AG09309 (cell line): Measurements from ENCODE around the gene NPHP4.

Experiments used
- DNase-seq: peaks from one replicate; pipeline ENCODE4 v3.0.0-alpha.2; 2010; ENCODE audit warnings: low read depth
- H3K4me3 ChIP-seq: 2 replicates; pipeline ENCODE4 v1.5.1; 2011; ENCODE audit warnings: mild to moderate bottlenecking, low read depth, low read length, moderate library complexity; ENCODE audit not compliant: control insufficient read depth
- TF ChIP-seq, protein P1 (sequence below): IDR thresholded peaks from 2 replicates; pipeline ENCODE4 v1.5.1; 2011; ENCODE audit warnings: mild to moderate bottlenecking, low read depth, low read length, inconsistent platforms; ENCODE audit not compliant: insufficient read depth, control insufficient read depth; ENCODE audit errors: missing control alignments

NPHP4 gene

DNA sequence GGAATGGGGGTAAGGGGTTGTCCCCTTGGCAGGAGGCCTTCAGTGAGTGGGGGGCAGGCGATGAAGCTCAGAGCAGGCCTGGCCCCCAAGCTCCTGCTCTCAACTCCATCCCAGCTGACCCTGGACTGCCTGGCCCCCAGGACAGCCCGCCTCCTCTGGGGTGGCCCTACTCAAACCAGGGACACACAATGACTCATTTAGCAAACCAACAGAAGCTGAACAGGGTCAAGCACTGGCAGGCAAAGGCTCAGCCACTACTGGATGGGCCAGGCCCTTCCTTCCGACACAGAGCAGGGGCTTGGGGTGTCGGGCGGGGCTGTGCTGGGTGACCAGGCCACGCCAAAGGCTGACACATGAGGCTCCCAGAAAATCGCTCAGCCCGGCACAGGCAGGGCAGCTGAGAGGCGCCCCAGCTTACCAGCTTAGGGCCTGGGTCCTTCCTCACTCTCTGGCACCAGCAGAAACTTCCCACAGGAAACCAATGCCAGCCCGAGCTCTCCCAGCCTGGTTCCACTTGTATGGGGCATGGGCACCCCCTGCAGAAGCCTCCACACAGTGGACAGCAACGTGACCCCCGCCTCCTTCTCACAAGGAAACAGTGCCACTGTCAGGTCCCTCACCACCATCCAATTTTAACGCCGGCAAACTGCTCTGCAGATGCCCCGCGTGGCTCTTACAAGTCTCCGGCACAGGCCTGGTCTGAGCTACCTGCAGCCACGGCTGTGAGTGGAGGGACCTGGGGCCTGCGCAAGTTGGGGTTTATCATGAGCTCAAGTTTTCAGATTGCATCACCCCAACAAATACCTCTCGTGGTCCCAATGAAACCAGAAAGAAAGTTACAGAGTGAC is 114.3 kb downstream of the NPHP4 start:
- no peak for DNase-seq
- TF ChIP-seq, protein P1, sequence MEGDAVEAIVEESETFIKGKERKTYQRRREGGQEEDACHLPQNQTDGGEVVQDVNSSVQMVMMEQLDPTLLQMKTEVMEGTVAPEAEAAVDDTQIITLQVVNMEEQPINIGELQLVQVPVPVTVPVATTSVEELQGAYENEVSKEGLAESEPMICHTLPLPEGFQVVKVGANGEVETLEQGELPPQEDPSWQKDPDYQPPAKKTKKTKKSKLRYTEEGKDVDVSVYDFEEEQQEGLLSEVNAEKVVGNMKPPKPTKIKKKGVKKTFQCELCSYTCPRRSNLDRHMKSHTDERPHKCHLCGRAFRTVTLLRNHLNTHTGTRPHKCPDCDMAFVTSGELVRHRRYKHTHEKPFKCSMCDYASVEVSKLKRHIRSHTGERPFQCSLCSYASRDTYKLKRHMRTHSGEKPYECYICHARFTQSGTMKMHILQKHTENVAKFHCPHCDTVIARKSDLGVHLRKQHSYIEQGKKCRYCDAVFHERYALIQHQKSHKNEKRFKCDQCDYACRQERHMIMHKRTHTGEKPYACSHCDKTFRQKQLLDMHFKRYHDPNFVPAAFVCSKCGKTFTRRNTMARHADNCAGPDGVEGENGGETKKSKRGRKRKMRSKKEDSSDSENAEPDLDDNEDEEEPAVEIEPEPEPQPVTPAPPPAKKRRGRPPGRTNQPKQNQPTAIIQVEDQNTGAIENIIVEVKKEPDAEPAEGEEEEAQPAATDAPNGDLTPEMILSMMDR: no peak
- H3K4me3 ChIP-seq: no peak overlapping the region

DNA sequence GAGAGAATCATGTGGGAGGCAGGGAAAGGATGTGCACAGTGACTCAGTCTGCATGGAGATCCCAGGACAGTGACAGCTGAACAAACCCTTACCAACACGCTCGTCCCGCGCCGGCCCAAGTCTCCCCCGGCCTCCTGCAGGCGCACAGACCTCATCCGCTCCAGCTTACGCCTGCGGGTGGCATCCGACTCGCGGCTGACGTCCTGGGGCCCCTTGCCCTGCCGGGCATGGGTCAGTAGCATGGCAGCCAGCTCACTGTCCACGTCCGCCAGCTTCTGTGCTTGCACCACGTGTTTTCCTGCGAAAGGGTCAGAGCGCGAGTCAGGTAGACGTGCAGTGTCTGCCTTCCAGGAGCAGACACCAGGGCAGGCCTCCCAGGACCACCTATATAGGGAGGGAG is 115.2 kb downstream of the NPHP4 start:
- TF ChIP-seq, protein P1: no peak
- DNase-seq: no peak
- no peak overlapping the region for H3K4me3 ChIP-seq

DNA sequence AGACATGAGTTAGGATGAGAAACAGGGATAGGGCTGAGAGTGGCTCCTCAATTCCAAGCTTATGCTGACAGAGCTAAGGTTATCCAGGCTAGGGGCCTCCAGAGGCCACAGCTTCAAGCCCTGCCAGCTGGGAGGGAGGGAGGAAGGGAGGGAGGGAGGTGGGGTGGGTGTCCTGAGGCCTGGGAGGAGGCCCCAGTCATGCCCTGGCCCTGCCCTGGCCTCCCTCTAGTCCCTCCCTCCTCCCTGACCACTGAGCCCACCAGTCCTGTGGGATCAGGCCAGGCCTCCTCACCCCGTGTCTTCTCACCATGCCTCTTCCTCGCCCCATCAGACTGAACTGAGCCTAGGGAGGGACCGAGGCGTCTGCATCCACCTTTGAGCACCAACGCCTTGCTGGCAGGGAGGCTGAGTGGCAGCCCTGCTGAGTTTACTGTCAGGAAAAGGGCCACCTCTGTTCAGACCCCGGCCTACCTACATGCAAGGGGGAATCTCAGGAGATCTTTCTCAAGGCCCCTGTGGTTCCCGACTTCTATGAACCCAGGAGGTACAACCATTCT is 116.1 kb downstream of the NPHP4 start:
- H3K4me3 ChIP-seq: no peak overlapping the region
- no peak for DNase-seq
- TF ChIP-seq, protein P1: no peak

DNA sequence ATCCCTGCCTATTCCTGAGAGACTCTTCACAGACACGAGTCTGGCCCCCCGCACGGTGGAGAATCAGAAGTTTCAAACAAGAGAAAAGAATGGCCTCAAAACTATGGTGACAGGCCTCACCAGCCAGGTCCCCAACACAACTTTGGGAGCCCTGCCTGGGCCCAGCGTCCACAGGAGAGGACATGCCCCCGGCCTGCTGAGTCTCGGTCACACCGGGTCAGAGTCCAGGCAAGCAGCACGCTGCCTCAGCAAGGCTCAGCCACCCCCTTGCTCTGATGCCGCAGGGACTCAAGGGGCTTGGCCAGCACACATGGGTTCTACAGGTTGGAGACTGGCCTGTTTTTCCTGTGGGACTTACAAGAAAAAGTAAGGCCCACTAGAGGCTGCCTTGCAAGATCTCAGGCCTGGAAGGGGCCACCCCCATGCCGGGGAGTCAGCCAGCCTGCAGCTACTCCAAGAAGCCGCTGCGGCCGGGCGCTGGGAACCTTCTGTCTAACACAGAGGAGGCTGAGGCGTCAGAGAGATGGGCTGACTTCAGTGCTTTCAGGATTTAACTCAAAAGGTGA is 116.8 kb downstream of the NPHP4 start:
- no peak overlapping the region for H3K4me3 ChIP-seq
- TF ChIP-seq, protein P1: no peak
- no peak for DNase-seq

DNA sequence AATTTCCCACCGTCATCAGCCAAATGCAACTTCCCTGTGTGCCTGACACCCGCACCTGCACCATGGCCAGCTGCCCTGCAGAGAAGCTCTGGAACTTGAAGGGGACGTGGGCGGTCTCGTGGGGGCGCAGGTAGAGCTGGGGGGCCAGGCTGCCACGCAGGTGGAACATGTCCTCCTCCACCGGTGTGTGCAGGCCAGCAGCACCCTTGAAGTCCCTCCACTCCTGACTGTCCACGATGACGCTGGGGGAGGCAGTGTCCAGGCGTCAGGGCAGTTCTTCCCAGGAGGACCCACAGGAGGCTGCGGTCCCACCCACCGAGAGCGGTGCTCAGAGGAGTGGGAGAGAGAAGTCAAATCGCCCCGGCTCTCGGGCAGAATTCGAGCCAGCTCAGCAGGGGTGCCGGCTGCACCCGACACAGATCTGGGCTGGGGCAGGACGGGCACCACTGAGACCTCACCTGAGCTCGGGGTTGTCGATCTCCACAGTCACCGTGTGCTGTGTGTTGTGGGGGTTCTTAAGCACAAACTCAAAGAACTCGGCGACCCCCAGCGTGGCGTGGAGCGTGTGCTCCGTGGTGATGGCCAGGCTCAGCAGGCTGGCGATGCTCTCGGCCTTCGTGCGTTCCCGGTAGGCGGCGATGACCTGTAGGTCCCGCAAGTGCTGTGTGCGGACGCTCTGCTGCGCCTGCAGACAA is 117.7 kb downstream of the NPHP4 start:
- TF ChIP-seq, protein P1: no peak
- H3K4me3 ChIP-seq: no peak overlapping the region
- no peak for DNase-seq

DNA sequence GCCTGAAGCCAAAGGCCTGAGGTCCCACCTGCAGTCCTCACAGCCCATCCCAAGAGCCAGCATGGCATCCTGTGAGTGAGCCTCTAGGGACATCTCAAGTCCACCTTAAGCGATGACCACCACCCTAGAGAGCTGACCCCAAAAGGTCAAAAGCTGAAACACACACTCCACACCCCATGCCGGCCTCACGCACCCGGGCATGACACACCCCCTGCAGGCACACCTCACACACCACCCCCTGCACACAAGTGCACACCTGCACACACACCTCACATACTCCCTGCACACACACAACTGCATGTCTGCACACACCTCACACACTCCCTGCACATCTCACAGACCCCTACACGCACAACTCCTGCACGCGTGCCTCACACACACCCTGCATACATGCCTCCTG is 118.7 kb downstream of the NPHP4 start:
- TF ChIP-seq, protein P1: no peak
- no peak overlapping the region for H3K4me3 ChIP-seq
- DNase-seq: no peak
